CD8-positive, alpha-beta memory T cell (primary cell): ENCODE measurements around the gene SLC6A6. TPM values are rescaled to one million over a fixed set of nuclear protein-coding genes. Genes with fewer than 3 reads are reported as not detected.

ENCODE experiments used
- CTCF ChIA-PET: fragments of 350-600 bp; sonication (Branson Sonifier 250); formaldehyde crosslinking; loops from one replicate; lab custom pipeline; 2021; ENCODE audit warnings: antibody characterized with exemption; lab: Charles Lee
- POLR2A ChIA-PET: fragments of 350-600 bp; sonication (Branson Sonifier 250); formaldehyde crosslinking; loops from one replicate; lab custom pipeline; 2021; ENCODE audit warnings: antibody characterized with exemption; lab: Charles Lee
- DNase-seq, 5 donors: peaks; one replicate each; pipeline versions ENCODE4 v3.0.0 to v3.0.0-alpha.2; 2020 to 2022; ENCODE audit warnings: mixed read lengths in 1 of 5
- H3K27ac ChIP-seq: one replicate; pipeline ENCODE4 v1.7.0; 2013; ENCODE audit warnings: low read depth, mild to moderate bottlenecking, low read length, moderate library complexity
- H3K27me3 ChIP-seq: 2 replicates; pipeline ENCODE4 v1.7.0; 2013; ENCODE audit warnings: low read length, mild to moderate bottlenecking; ENCODE audit not compliant: insufficient read depth, poor library complexity, severe bottlenecking
- H3K36me3 ChIP-seq: 2 replicates; pipeline ENCODE4 v1.7.0; 2013; ENCODE audit warnings: mild to moderate bottlenecking, low read length, moderate library complexity; ENCODE audit not compliant: insufficient read depth
- H3K4me1 ChIP-seq: 2 replicates; pipeline ENCODE4 v1.7.0; 2013; ENCODE audit warnings: mild to moderate bottlenecking, low read length, moderate library complexity; ENCODE audit not compliant: insufficient read depth
- H3K4me3 ChIP-seq: 2 replicates; pipeline ENCODE4 v1.7.0; 2013; ENCODE audit warnings: mild to moderate bottlenecking, low read length
- H3K9me3 ChIP-seq: 2 replicates; pipeline ENCODE4 v1.7.0; 2013; ENCODE audit warnings: mild to moderate bottlenecking, low read length
- H3K27ac Mint-ChIP-seq, 8 donors: one replicate each; pipeline ENCODE4 v1.8.0; 2020 to 2021; ENCODE audit warnings: mixed read lengths in 8 of 8, mild to moderate bottlenecking in 6 of 8, inconsistent platforms in 3 of 8, moderate library complexity in 3 of 8
- H3K27me3 Mint-ChIP-seq, 2 donors: one replicate each; pipeline ENCODE4 v1.8.0; 2020 to 2021; ENCODE audit warnings: mixed read lengths in 2 of 2, mild to moderate bottlenecking in 1 of 2, moderate library complexity in 1 of 2
- H3K36me3 Mint-ChIP-seq, 3 donors: one replicate each; pipeline ENCODE4 v1.8.0; 2020 to 2021; ENCODE audit warnings: mixed read lengths in 3 of 3, inconsistent platforms in 1 of 3, mild to moderate bottlenecking in 1 of 3
- H3K4me1 Mint-ChIP-seq, 3 donors: one replicate each; pipeline ENCODE4 v1.8.0; 2020 to 2021; ENCODE audit warnings: mixed read lengths in 3 of 3, inconsistent platforms in 1 of 3, mild to moderate bottlenecking in 1 of 3
- H3K4me3 Mint-ChIP-seq, 7 donors: one replicate each; pipeline ENCODE4 v1.8.0; 2020 to 2021; ENCODE audit warnings: mixed read lengths in 7 of 7, mild to moderate bottlenecking in 6 of 7, moderate library complexity in 4 of 7, inconsistent platforms in 2 of 7
- H3K9me3 Mint-ChIP-seq, 5 donors: one replicate each; pipeline ENCODE4 v1.8.0; 2020 to 2022; ENCODE audit warnings: mixed read lengths in 5 of 5, mild to moderate bottlenecking in 3 of 5, moderate library complexity in 2 of 5, inconsistent platforms in 1 of 5
- polyA plus RNA-seq: library from polyadenylated mRNA; unstranded; fragments of 300-500 nt; fragmentation: Illumina TruSeq; gene quantifications from one replicate; pipeline ENCODE4 v1.2.3, GENCODE V29; 2021
- total RNA-seq, 2 experiments: library from RNA; stranded (reverse); gene quantifications; one replicate each; pipeline ENCODE4 v1.2.3, GENCODE V29; 2021

SLC6A6 gene
- total and polyA plus RNA-seq, 3 experiments from 2014 or later, result 6.6 to 44.6 (median 44.5) TPM

GRCh38 chr3:14426305-14426620 lies 23.9 kb downstream of the SLC6A6 start:
- peaks cover 0 to 2% of the 10 kb centered on the region in 2 donors for H3K27me3 Mint-ChIP-seq
- Histone ChIP-seq H3K27ac (peak overlapping the region; percentile 39), H3K4me3 (no peak overlapping the region), H3K9me3 (no peaks in the 10 kb centered on the region), H3K4me1 (peaks cover 92% of the 10 kb centered on the region), H3K36me3 (peaks cover 4% of the 10 kb centered on the region), H3K27me3 (no peaks in the 10 kb centered on the region)
- peaks cover 92 to 100% (median 97%) of the 10 kb centered on the region in 3 donors for H3K4me1 Mint-ChIP-seq
- DNase-seq, result no peak
- H3K36me3 Mint-ChIP-seq, result peaks cover 0 to 4% (median 0%) of the 10 kb centered on the region in 3 donors
- H3K27ac Mint-ChIP-seq, result peak overlapping the region; percentile 93 to 100 (median 98)
- CTCF ChIA-PET, result interaction anchor here (0.9 to 2.8 kb wide), 5 partner anchors 20 to 41 kb away, joined by 3 to 15 read pairs (median 4); partner anchors contain the start of gene SLC6A6
- no peaks in the 10 kb centered on the region for H3K9me3 Mint-ChIP-seq
- H3K4me3 Mint-ChIP-seq, result peak overlapping the region; percentile 34 to 86 (median 74)
- POLR2A ChIA-PET, result interaction anchor here (0.6 to 2.9 kb wide), 3 partner anchors 11 to 24 kb away, joined by 3 to 24 read pairs (median 3); partner anchors contain the start of gene SLC6A6

DNA sequence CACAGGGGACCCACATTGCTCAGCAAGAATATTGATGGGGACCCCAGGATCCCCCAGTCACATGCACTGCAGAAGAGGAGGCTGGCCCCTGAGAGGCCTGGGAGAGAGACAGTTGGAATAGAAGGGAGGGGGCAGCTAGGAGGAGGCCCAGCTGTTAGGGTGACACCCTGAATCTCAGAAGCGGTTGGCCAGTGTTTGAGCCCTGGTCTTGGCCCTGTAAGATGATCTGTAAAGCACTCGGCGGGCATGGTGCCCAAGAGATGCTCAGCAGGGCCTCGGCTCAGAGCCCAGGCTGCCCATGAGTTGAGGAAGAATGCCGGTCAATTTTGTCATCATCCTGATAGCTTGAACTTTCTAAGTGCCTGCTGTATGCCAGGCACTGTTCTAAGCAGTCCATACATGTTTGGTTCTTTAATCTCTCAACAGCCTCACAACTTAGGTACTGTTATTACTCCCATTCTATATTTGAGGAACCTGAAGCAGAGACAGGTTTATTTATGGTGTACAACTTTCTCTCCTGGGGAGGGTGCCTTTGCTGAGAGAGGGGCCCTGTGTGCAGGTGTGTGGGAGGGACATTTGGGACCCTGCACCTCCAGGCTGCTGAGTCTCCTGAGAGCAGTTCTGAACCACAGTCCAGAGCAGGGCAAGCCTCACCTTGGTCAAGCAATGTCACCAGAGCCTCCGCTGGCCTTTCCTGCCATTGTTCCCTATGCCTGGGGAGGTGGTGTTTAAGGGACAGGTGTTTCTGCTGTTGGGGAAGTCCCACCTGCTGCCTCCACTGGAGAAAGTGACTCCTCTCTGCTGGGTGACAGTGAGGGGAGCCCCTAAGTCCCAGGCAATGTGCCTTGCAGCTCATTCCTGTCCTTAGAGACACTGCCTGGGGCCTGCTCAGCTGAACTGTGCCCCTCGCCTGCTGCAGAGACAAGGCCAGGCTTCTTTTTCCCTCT lies 26.0 kb downstream of the SLC6A6 start:
- H3K27ac Mint-ChIP-seq, result peak overlapping the region; percentile 93 to 100 (median 99)
- POLR2A ChIA-PET, result interaction anchor here (0.6 to 1.2 kb wide), 2 partner anchors 26 to 170 kb away, joined by 3 to 4 read pairs; partner anchors contain the start of gene SLC6A6
- peaks cover 99 to 100% (median 100%) of the 10 kb centered on the region in 3 donors for H3K4me1 Mint-ChIP-seq
- Histone ChIP-seq H3K36me3 (peaks cover under 1% of the 10 kb centered on the region), H3K4me3 (no peak overlapping the region), H3K27ac (peak overlapping the region; percentile 44), H3K27me3 (no peaks in the 10 kb centered on the region), H3K9me3 (no peaks in the 10 kb centered on the region), H3K4me1 (peaks cover 100% of the 10 kb centered on the region)
- DNase-seq, result peak in 1 of 5 donors; percentile 48
- no peaks in the 10 kb centered on the region for H3K36me3 Mint-ChIP-seq
- CTCF ChIA-PET, result interaction anchor here (2.6 kb wide), 1 partner anchor 26 kb away, joined by 14 read pairs; the partner anchor contains the start of gene SLC6A6
- peak overlapping the region in 6 of 7 donors; percentile 12 to 66 (median 22) for H3K4me3 Mint-ChIP-seq
- peaks cover 0 to 3% of the 10 kb centered on the region in 2 donors for H3K27me3 Mint-ChIP-seq
- no peaks in the 10 kb centered on the region for H3K9me3 Mint-ChIP-seq

GRCh38 chr3:14429237-14429636 lies 26.8 kb downstream of the SLC6A6 start:
- H3K4me1 ChIP-seq, result peaks cover 100% of the 10 kb centered on the region
- ChIA-PET CTCF (interaction anchor here (2.0 to 8.5 kb wide), 2 partner anchors 27 to 533 kb away, joined by 5 to 73 read pairs; partner anchors contain the start of gene SLC6A6), POLR2A (interaction anchor here (6.2 kb wide), 1 partner anchor 26 kb away, joined by 66 read pairs; the partner anchor contains the start of gene SLC6A6)
- Mint-ChIP-seq H3K27ac (peak overlapping the region; percentile 93 to 100 (median 99)), H3K9me3 (no peaks in the 10 kb centered on the region), H3K36me3 (no peaks in the 10 kb centered on the region), H3K4me1 (peaks cover 95 to 100% (median 99%) of the 10 kb centered on the region in 3 donors), H3K27me3 (peaks cover 0 to 3% of the 10 kb centered on the region in 2 donors), H3K4me3 (peak overlapping the region in 6 of 7 donors; percentile 12 to 66 (median 22))
- DNase-seq, result peak in 1 of 5 donors; percentile 49
- H3K27ac ChIP-seq, result peak overlapping the region; percentile 44
- H3K9me3 ChIP-seq, result no peaks in the 10 kb centered on the region
- H3K4me3 ChIP-seq, result no peak overlapping the region
- H3K36me3 ChIP-seq, result no peaks in the 10 kb centered on the region
- no peaks in the 10 kb centered on the region for H3K27me3 ChIP-seq

- Histone ChIP-seq H3K4me1 (peaks cover 100% of the 10 kb centered on the region), H3K36me3 (no peaks in the 10 kb centered on the region), H3K4me3 (no peak overlapping the region), H3K27ac (no peak overlapping the region), H3K9me3 (no peaks in the 10 kb centered on the region), H3K27me3 (no peaks in the 10 kb centered on the region)
- Mint-ChIP-seq H3K4me1 (peaks cover 95 to 100% (median 99%) of the 10 kb centered on the region in 3 donors), H3K27me3 (peaks cover 0 to 3% of the 10 kb centered on the region in 2 donors), H3K36me3 (peaks cover 0 to 1% (median 0%) of the 10 kb centered on the region in 3 donors), H3K9me3 (no peaks in the 10 kb centered on the region), H3K27ac (peak overlapping the region; percentile 93 to 100 (median 99)), H3K4me3 (peak overlapping the region in 6 of 7 donors; percentile 3 to 85 (median 38))
- ChIA-PET CTCF (interaction anchor here (1.3 to 8.5 kb wide), 3 partner anchors 9 to 533 kb away, joined by 3 to 73 read pairs (median 5); partner anchors contain the start of gene SLC6A6), POLR2A (interaction anchor here (6.2 kb wide), 1 partner anchor 26 kb away, joined by 66 read pairs; the partner anchor contains the start of gene SLC6A6)
- DNase-seq, result no peak
Observed at GRCh38 chr3:14429640-14430039, 27.2 kb downstream of the SLC6A6 start.

DNA sequence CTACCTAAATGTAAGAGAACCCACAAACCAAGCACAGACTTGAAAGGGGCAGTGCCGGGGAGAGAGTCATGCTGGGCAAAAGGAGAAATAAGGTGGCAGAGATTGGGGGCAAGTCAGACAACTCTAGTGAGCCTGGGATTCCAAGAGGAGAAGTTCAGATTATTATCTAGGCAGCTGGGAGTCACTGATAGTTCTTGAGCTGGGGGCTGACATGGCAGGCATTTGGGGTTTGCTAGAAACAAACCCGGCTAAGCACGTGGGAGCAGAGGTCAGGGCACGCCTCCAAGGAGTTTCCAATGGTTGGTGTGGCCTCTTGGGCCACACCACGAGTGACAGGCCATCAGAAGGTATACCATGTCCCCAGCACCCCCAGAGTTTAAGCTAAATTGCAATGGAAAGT lies 27.6 kb downstream of the SLC6A6 start:
- Histone ChIP-seq H3K4me3 (peak overlapping the region; percentile 53), H3K9me3 (no peaks in the 10 kb centered on the region), H3K36me3 (no peaks in the 10 kb centered on the region), H3K4me1 (peaks cover 100% of the 10 kb centered on the region), H3K27ac (peak overlapping the region; percentile 93), H3K27me3 (no peaks in the 10 kb centered on the region)
- peak in 1 of 5 donors; percentile 22 for DNase-seq
- ChIA-PET POLR2A (interaction anchor here (6.2 kb wide), 1 partner anchor 26 kb away, joined by 66 read pairs; the partner anchor contains the start of gene SLC6A6), CTCF (interaction anchor here (0.8 to 8.5 kb wide), 4 partner anchors 9 to 534 kb away, joined by 3 to 73 read pairs (median 4); partner anchors contain the start of gene SLC6A6)
- no peaks in the 10 kb centered on the region for H3K9me3 Mint-ChIP-seq
- H3K4me3 Mint-ChIP-seq, result peak overlapping the region in 5 of 7 donors; percentile 32 to 85 (median 34)
- peak overlapping the region; percentile 93 to 100 (median 99) for H3K27ac Mint-ChIP-seq
- H3K36me3 Mint-ChIP-seq, result peaks cover 0 to 2% (median 0%) of the 10 kb centered on the region in 3 donors
- H3K4me1 Mint-ChIP-seq, result peaks cover 95 to 100% (median 99%) of the 10 kb centered on the region in 3 donors
- peaks cover 0 to 3% of the 10 kb centered on the region in 2 donors for H3K27me3 Mint-ChIP-seq

DNA sequence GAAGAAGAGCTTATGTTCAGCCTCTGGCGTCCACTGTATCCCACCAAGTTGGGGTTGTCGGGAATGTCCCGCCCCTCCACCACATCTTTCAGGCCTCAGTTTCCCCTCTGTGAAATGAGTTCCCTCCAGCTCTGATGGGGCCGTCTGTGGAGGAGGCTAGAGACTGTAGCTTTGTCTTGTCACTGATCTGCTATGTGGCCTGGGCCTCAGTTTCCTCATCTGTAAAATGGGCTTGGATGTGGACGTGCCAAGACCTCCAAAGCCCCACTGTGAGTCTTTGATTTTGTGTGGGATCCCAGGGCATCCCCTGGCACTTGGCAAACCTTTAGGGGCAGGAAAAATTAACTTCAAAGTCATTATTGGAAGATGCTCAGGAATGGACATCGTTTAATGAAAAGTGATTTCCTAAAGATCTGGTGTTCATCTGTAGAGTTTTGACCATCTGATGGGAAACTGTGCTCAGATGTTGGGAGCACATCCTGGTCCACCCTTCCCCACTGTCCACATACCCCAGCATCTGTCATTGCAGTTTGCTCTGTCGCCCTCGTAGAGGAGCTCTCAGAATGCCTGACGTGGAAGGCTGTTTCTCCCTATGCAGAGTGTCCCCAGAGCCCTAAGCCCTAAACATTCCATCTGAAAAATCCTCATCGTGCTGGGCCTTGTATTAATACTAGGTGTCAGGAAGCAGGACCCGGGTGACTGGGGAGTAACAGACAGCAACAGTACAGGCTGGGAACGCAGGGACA lies 28.5 kb downstream of the SLC6A6 start:
- H3K4me3 ChIP-seq, result peak overlapping the region; percentile 53
- no peaks in the 10 kb centered on the region for H3K9me3 ChIP-seq
- peak in 1 of 5 donors; percentile 33 for DNase-seq
- no peaks in the 10 kb centered on the region for H3K36me3 ChIP-seq
- Mint-ChIP-seq H3K9me3 (no peaks in the 10 kb centered on the region), H3K36me3 (peaks cover 0 to 2% (median 0%) of the 10 kb centered on the region in 3 donors), H3K27me3 (peaks cover 0 to 3% of the 10 kb centered on the region in 2 donors), H3K4me3 (peak overlapping the region; percentile 68 to 91 (median 83)), H3K27ac (peak overlapping the region; percentile 97 to 100 (median 100)), H3K4me1 (peaks cover 95 to 100% (median 99%) of the 10 kb centered on the region in 3 donors)
- ChIA-PET CTCF (interaction anchor here (0.8 to 8.5 kb wide), 6 partner anchors 10 to 535 kb away, joined by 3 to 73 read pairs (median 4); partner anchors contain the start of gene SLC6A6), POLR2A (interaction anchor here (6.2 kb wide), 1 partner anchor 27 kb away, joined by 66 read pairs; the partner anchor contains the start of gene SLC6A6)
- no peaks in the 10 kb centered on the region for H3K27me3 ChIP-seq
- peak overlapping the region; percentile 93 for H3K27ac ChIP-seq
- peaks cover 98% of the 10 kb centered on the region for H3K4me1 ChIP-seq
